ENCODE data around the gene CSKMT.
"Not testable (repeated sequence)": the region's sequence is repeated elsewhere in the genome, so short reads cannot be mapped to it uniquely, and the experiment has no call there.

Gene CSKMT

GRCh38 chr11:62687508-62688396 lies 22.6 kb downstream of the CSKMT start:
- DNase-seq (ENCODE audit: low read depth in 2 of 2, low spot score in 1 of 2) = no peak

GRCh38 chr11:62688491-62688890 lies 23.4 kb downstream of the CSKMT start:
- no peak for DNase-seq (ENCODE audit: low read depth in 2 of 2, low spot score in 1 of 2)

GRCh38 chr11:62689421-62690183 lies 24.5 kb downstream of the CSKMT start, which contains the start of gene LRRN4CL:
TSS of gene LRRN4CL (minus strand) at chr11:62689530. CDS start at chr11:62688508, 1,022 bp downstream.
- DNase-seq (ENCODE audit: low read depth in 2 of 2, low spot score in 1 of 2) = no peak

- not testable (repeated sequence) for DNase-seq (ENCODE audit: low read depth in 2 of 2, low spot score in 1 of 2)
These were observed 28.5 kb downstream of the CSKMT start for GRCh38 chr11:62693624-62694023.

GRCh38 chr11:62694455-62695167 lies 29.5 kb downstream of the CSKMT start:
- peak; percentile 57 to 65 for DNase-seq (ENCODE audit: low read depth in 2 of 2, low spot score in 1 of 2)

GRCh38 chr11:62702246-62702645 lies 37.1 kb downstream of the CSKMT start:
- no peak for DNase-seq (ENCODE audit: low read depth in 2 of 2, low spot score in 1 of 2)

- not testable (repeated sequence) for DNase-seq (ENCODE audit: low read depth in 2 of 2, low spot score in 1 of 2)
These were observed 38.8 kb downstream of the CSKMT start for GRCh38 chr11:62703921-62704320.

- no peak for DNase-seq (ENCODE audit: low read depth in 2 of 2, low spot score in 1 of 2)
These were observed 40.3 kb downstream of the CSKMT start for GRCh38 chr11:62705413-62705812.

- DNase-seq (ENCODE audit: low read depth in 2 of 2, low spot score in 1 of 2) = peak; percentile 86 to 90
These were observed 41.1 kb downstream of the CSKMT start for GRCh38 chr11:62705880-62706849.

- DNase-seq (ENCODE audit: low read depth in 2 of 2, low spot score in 1 of 2) = no peak
These were observed 41.7 kb downstream of the CSKMT start for GRCh38 chr11:62706850-62707247.

GRCh38 chr11:62707277-62707861 lies 42.3 kb downstream of the CSKMT start, which contains the start of the genes BSCL2 and GNG3:
TSS of gene BSCL2 (minus strand) at chr11:62707424. CDS start at chr11:62707195, 229 bp downstream.
TSS of gene GNG3 (plus strand) at chr11:62707676. CDS start at chr11:62708296, 620 bp downstream.
- no peak for DNase-seq (ENCODE audit: low read depth in 2 of 2, low spot score in 1 of 2)

GRCh38 chr11:62708392-62708791 lies 43.3 kb downstream of the CSKMT start:
- DNase-seq (ENCODE audit: low read depth in 2 of 2, low spot score in 1 of 2) = no peak

GRCh38 chr11:62708793-62709192 lies 43.7 kb downstream of the CSKMT start:
- peak; percentile 19 to 23 for DNase-seq (ENCODE audit: low read depth in 2 of 2, low spot score in 1 of 2)

GRCh38 chr11:62709247-62710000 lies 44.3 kb downstream of the CSKMT start:
- peak; percentile 94 for DNase-seq (ENCODE audit: low read depth in 2 of 2, low spot score in 1 of 2)

- DNase-seq (ENCODE audit: low read depth in 2 of 2, low spot score in 1 of 2) = no peak
These were observed 44.9 kb downstream of the CSKMT start for GRCh38 chr11:62710001-62710345.

- no peak for DNase-seq (ENCODE audit: low read depth in 2 of 2, low spot score in 1 of 2)
These were observed 47.2 kb downstream of the CSKMT start for GRCh38 chr11:62712276-62712812.

- no peak for DNase-seq (ENCODE audit: low read depth in 2 of 2, low spot score in 1 of 2)
These were observed 47.7 kb downstream of the CSKMT start for GRCh38 chr11:62712861-62713260.

- DNase-seq (ENCODE audit: low read depth in 2 of 2, low spot score in 1 of 2) = no peak
These were observed 48.2 kb downstream of the CSKMT start for GRCh38 chr11:62713343-62713742.

Measured in stimulated activated CD8-positive, alpha-beta memory T cell treated with anti-CD3 and anti-CD28 coated beads, Interleukin-4, amount 100 ng/mL, for 4 hours (primary cell).